Neural progenitor cell (in vitro differentiated cells): Measurements from ENCODE around the gene PBLD. TPM values are rescaled to one million over a fixed set of nuclear protein-coding genes. Genes with fewer than 3 reads are reported as not detected.

Source experiments
- DNase-seq: peaks from one replicate; pipeline ENCODE4 v3.0.0-alpha.2; 2016; ENCODE audit warnings: low spot score
- H2AFZ ChIP-seq: fragments of 200-600 bp; sonication (generic); replicated peaks from 2 replicates; pipeline ENCODE4 v1.6.1; 2016; ENCODE audit warnings: antibody characterized with exemption
- H3F3A ChIP-seq: fragments of 200-600 bp; sonication (generic); 2 replicates; pipeline ENCODE4 v1.6.1; 2016; ENCODE audit warnings: antibody characterized with exemption, low read depth
- H3K27ac ChIP-seq: fragments of 200-600 bp; sonication (generic); 2 replicates; pipeline ENCODE4 v1.5.1; 2016; ENCODE audit warnings: mild to moderate bottlenecking
- H3K27me3 ChIP-seq: fragments of 200-600 bp; sonication (generic); 2 replicates; pipeline ENCODE4 v1.6.1; 2016; ENCODE audit warnings: mild to moderate bottlenecking, moderate library complexity
- H3K36me3 ChIP-seq: fragments of 200-600 bp; sonication (generic); 2 replicates; pipeline ENCODE4 v1.5.1; 2016
- H3K4me1 ChIP-seq: fragments of 200-600 bp; sonication (generic); 2 replicates; pipeline ENCODE4 v1.6.1; 2016; ENCODE audit warnings: mixed run types
- H3K4me2 ChIP-seq: fragments of 200-600 bp; sonication (generic); 2 replicates; pipeline ENCODE4 v1.6.1; 2016
- H3K4me3 ChIP-seq: fragments of 200-600 bp; sonication (generic); 2 replicates; pipeline ENCODE4 v1.5.1; 2016
- H3K79me2 ChIP-seq: fragments of 200-600 bp; sonication (generic); 2 replicates; pipeline ENCODE4 v1.6.1; 2016; ENCODE audit warnings: low read depth
- H3K9ac ChIP-seq: fragments of 200-600 bp; sonication (generic); 2 replicates; pipeline ENCODE4 v1.6.1; 2016
- H3K9me3 ChIP-seq: fragments of 200-600 bp; sonication (generic); 2 replicates; pipeline ENCODE4 v1.5.1; 2016; ENCODE audit warnings: low read depth
- H4K20me1 ChIP-seq: fragments of 200-600 bp; sonication (generic); 2 replicates; pipeline ENCODE4 v1.6.1; 2016; ENCODE audit warnings: low read depth
- H3K27ac Mint-ChIP-seq: 3 replicates; pipeline ENCODE4 v1.8.0; 2021; ENCODE audit warnings: mixed read lengths
- H3K27me3 Mint-ChIP-seq: 2 replicates; pipeline ENCODE4 v1.8.0; 2022; ENCODE audit warnings: low read depth, mild to moderate bottlenecking, inconsistent platforms, moderate library complexity, mixed read lengths; ENCODE audit not compliant: insufficient read depth
- H3K36me3 Mint-ChIP-seq: 3 replicates; pipeline ENCODE4 v1.8.0; 2021; ENCODE audit warnings: mixed read lengths
- H3K4me1 Mint-ChIP-seq: 3 replicates; pipeline ENCODE4 v1.8.0; 2021; ENCODE audit warnings: mixed read lengths
- H3K4me3 Mint-ChIP-seq: 3 replicates; pipeline ENCODE4 v1.8.0; 2021; ENCODE audit warnings: mild to moderate bottlenecking, moderate library complexity, mixed read lengths
- H3K9me3 Mint-ChIP-seq: 3 replicates; pipeline ENCODE4 v1.8.0; 2020; ENCODE audit warnings: mixed read lengths
- EZH2 ChIP-seq: fragments of 200-600 bp; sonication (generic); IDR thresholded peaks from 2 replicates; pipeline ENCODE4 v1.6.1; 2017; ENCODE audit warnings: antibody characterized with exemption, mild to moderate bottlenecking, moderate library complexity
- EZH2phosphoT487 ChIP-seq: fragments of 200-600 bp; sonication (generic); IDR thresholded peaks from 2 replicates; pipeline ENCODE4 v1.6.1; 2017; ENCODE audit warnings: antibody characterized with exemption
- total RNA-seq: library from RNA; depleted of rRNA; stranded (reverse); fragments of >200 nt; gene quantifications from 2 replicates; pipeline ENCODE4 v1.2.3, GENCODE V29; 2015; ENCODE audit warnings: low replicate concordance
- TF ChIP-seq, protein P1 (sequence below): fragments of 200-600 bp; sonication (generic); IDR thresholded peaks from 2 replicates; pipeline ENCODE4 v1.5.1; 2017; ENCODE audit warnings: antibody characterized with exemption, mild to moderate bottlenecking

The PBLD gene
- total RNA-seq, 1 donor from 2014 or later: 5.8 TPM

DNA sequence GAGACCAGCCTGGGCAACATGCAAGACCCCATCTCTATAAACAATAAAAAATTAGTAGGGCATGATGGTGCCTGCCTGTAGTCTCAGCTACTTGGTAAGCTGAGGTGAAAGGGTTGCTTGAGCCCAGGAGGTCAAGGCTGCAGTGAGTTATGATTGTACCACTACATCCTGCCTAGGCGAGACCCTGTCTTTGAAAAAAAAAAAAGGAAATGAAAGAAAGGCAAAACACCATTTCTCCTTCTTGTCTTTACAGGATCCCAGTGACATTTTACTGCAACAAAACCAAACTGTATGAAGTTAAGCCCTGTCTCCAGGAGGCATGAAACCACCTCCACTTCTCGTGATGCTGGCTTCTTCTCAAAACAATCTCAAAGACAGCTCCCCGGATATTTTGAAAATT lies 29.9 kb upstream of the PBLD start:
- peaks cover 2% of the 10 kb centered on the region for H3K27me3 Mint-ChIP-seq
- Histone ChIP-seq H2AFZ (no peak overlapping the region), H3K36me3 (peaks cover 14% of the 10 kb centered on the region), H3K4me3 (no peak overlapping the region), H3K4me2 (no peak overlapping the region), H3K4me1 (no peaks in the 10 kb centered on the region), H3K27me3 (no peaks in the 10 kb centered on the region), H3K79me2 (no peaks in the 10 kb centered on the region), H3F3A (peaks cover 7% of the 10 kb centered on the region), H3K9ac (no peak overlapping the region), H4K20me1 (no peaks in the 10 kb centered on the region), H3K27ac (no peak overlapping the region), H3K9me3 (no peaks in the 10 kb centered on the region)
- no peaks in the 10 kb centered on the region for H3K9me3 Mint-ChIP-seq
- DNase-seq: no peak
- H3K4me1 Mint-ChIP-seq: no peaks in the 10 kb centered on the region
- peaks cover 14% of the 10 kb centered on the region for H3K36me3 Mint-ChIP-seq
- no peak overlapping the region for H3K27ac Mint-ChIP-seq
- H3K4me3 Mint-ChIP-seq: no peak overlapping the region
- TF ChIP-seq, protein P1, sequence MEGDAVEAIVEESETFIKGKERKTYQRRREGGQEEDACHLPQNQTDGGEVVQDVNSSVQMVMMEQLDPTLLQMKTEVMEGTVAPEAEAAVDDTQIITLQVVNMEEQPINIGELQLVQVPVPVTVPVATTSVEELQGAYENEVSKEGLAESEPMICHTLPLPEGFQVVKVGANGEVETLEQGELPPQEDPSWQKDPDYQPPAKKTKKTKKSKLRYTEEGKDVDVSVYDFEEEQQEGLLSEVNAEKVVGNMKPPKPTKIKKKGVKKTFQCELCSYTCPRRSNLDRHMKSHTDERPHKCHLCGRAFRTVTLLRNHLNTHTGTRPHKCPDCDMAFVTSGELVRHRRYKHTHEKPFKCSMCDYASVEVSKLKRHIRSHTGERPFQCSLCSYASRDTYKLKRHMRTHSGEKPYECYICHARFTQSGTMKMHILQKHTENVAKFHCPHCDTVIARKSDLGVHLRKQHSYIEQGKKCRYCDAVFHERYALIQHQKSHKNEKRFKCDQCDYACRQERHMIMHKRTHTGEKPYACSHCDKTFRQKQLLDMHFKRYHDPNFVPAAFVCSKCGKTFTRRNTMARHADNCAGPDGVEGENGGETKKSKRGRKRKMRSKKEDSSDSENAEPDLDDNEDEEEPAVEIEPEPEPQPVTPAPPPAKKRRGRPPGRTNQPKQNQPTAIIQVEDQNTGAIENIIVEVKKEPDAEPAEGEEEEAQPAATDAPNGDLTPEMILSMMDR: no peak
- TF ChIP-seq EZH2 (no peak), EZH2phosphoT487 (no peak)

DNA sequence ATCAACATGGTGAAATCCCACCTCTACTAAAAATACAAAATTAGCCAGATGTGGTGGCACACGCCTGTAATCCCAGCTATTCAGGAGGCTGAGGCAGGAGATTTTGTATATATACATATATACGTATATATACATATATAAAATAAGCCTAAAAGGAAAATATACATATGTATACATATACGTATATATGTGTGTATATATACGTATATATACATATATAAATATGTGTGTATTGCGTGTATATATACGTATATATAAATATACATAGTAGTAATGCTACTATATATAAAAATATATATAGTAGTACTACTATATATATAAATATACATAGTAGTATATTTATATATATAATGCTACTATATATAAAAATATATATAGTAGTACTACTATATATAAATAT lies 26.5 kb upstream of the PBLD start:
- H3K4me3 ChIP-seq: no peak overlapping the region

DNA sequence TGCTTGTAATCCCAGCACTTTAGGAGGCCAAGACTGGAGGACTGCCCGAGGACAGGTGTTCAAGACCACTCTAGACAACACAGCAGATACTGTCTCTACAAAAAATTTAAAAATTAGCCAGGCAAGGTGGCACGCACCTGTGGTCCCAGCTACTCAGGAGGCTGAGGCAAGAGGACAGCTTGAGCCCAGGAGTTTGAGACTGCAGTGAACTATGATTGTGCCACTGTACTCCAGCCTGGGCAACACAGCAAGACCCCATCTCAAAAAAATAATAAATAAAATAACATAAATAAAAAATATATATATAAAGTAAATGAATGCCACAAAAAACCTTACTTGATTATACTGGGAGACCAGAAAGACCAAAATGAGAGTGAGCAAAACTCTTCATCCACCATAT lies 20.8 kb upstream of the PBLD start:
- no peak overlapping the region for H3K4me3 ChIP-seq
- H3K9me3 ChIP-seq: no peaks in the 10 kb centered on the region
- peaks cover 11% of the 10 kb centered on the region for H3F3A ChIP-seq
- Mint-ChIP-seq H3K4me1 (no peaks in the 10 kb centered on the region), H3K27me3 (peaks cover 2% of the 10 kb centered on the region), H3K36me3 (peaks cover 18% of the 10 kb centered on the region), H3K9me3 (no peaks in the 10 kb centered on the region), H3K4me3 (no peak overlapping the region), H3K27ac (no peak overlapping the region)
- H2AFZ ChIP-seq: no peak overlapping the region
- H3K4me2 ChIP-seq: no peak overlapping the region
- H4K20me1 ChIP-seq: no peaks in the 10 kb centered on the region
- DNase-seq: no peak
- H3K36me3 ChIP-seq: peaks cover 4% of the 10 kb centered on the region
- H3K9ac ChIP-seq: no peak overlapping the region
- TF ChIP-seq EZH2 (no peak), EZH2phosphoT487 (no peak)
- TF ChIP-seq, protein P1: no peak
- no peaks in the 10 kb centered on the region for H3K27me3 ChIP-seq
- no peaks in the 10 kb centered on the region for H3K79me2 ChIP-seq
- H3K27ac ChIP-seq: no peak overlapping the region
- H3K4me1 ChIP-seq: no peaks in the 10 kb centered on the region

More for the DNA sequence above, 26.5 kb upstream of the PBLD start:
- Histone ChIP-seq H4K20me1 (no peaks in the 10 kb centered on the region), H3F3A (peaks cover 7% of the 10 kb centered on the region), H3K9me3 (no peaks in the 10 kb centered on the region), H3K36me3 (peaks cover 19% of the 10 kb centered on the region), H2AFZ (no peak overlapping the region), H3K4me1 (no peaks in the 10 kb centered on the region), H3K27me3 (no peaks in the 10 kb centered on the region), H3K4me2 (no peak overlapping the region), H3K9ac (no peak overlapping the region), H3K27ac (no peak overlapping the region), H3K79me2 (no peaks in the 10 kb centered on the region)
- no peak for TF ChIP-seq EZH2
- no peak for TF ChIP-seq EZH2phosphoT487
- TF ChIP-seq, protein P1: no peak
- DNase-seq: no peak
- H3K9me3 Mint-ChIP-seq: no peaks in the 10 kb centered on the region
- H3K27me3 Mint-ChIP-seq: no peaks in the 10 kb centered on the region
- H3K36me3 Mint-ChIP-seq: peaks cover 20% of the 10 kb centered on the region
- H3K4me1 Mint-ChIP-seq: no peaks in the 10 kb centered on the region
- no peak overlapping the region for H3K27ac Mint-ChIP-seq
- H3K4me3 Mint-ChIP-seq: no peak overlapping the region
